Activated CD4-positive, alpha-beta T cell treated with anti-CD3 and anti-CD28 coated beads, Interleukin-2, amount 10 ng/mL, durations not matched to agents 7 days and 5 days (primary cell): ENCODE data around the gene TBC1D3B. TPM values are rescaled to one million over a fixed set of nuclear protein-coding genes. Genes with fewer than 3 reads are reported as not detected.
"Not testable (repeated sequence)": the region's sequence is repeated elsewhere in the genome, so short reads cannot be mapped to it uniquely, and the experiment has no call there.

Source experiments
- CTCF ChIA-PET: fragments of 350-600 bp; sonication (Branson Sonifier 250); formaldehyde crosslinking; loops from one replicate; lab custom pipeline; 2021; ENCODE audit warnings: antibody characterized with exemption; lab: Charles Lee
- POLR2A ChIA-PET: fragments of 350-600 bp; sonication (Branson Sonifier 250); formaldehyde crosslinking; loops from one replicate; lab custom pipeline; 2021; ENCODE audit warnings: antibody characterized with exemption; lab: Charles Lee
- DNase-seq: peaks from one replicate; pipeline ENCODE4 v3.0.0-alpha.2; 2020
- H3K27ac Mint-ChIP-seq: one replicate; pipeline ENCODE4 v1.8.0; 2021; ENCODE audit warnings: mild to moderate bottlenecking, moderate library complexity, mixed read lengths
- H3K27me3 Mint-ChIP-seq: one replicate; pipeline ENCODE4 v1.8.0; 2021; ENCODE audit warnings: mixed read lengths
- H3K36me3 Mint-ChIP-seq: one replicate; pipeline ENCODE4 v1.8.0; 2021; ENCODE audit warnings: low read depth, mixed read lengths
- H3K4me1 Mint-ChIP-seq: one replicate; pipeline ENCODE4 v1.8.0; 2021; ENCODE audit warnings: mixed read lengths
- H3K4me3 Mint-ChIP-seq: one replicate; pipeline ENCODE4 v1.8.0; 2021; ENCODE audit warnings: mild to moderate bottlenecking, moderate library complexity, mixed read lengths
- H3K9me3 Mint-ChIP-seq: one replicate; pipeline ENCODE4 v1.8.0; 2021; ENCODE audit warnings: mixed read lengths
- total RNA-seq, 2 experiments: library from RNA; stranded (reverse); gene quantifications; one replicate each; pipeline ENCODE4 v1.2.3, GENCODE V29; 2021

TBC1D3B gene
- total RNA-seq, result 1 to 10 TPM; 2.4 to 3.3 TPM

DNA sequence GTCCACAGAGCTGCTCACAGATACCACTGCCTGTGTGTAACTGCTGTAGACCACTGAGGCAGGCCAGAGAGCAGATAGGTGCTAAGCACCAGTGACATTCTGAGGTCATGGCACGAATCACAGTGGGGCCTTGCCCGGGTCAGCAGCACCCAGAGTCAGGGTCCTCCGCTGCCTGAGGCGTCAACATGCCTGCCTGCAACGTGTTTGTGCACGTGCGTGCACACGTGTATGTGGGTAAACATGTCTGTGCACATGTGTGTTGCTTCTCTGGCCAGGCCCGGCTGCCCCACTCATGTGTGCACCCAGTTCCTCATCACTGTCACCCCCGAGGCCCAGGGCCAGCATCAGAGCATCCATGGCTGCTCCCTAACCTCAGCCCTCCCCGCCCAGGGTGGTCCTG lies at the start of gene TBC1D3B:
TBC1D3B (minus strand) TSS at position 101 of the 400 bp plus-strand sequence. CDS start 1,586 bp downstream, outside the sequence.
- H3K4me3 Mint-ChIP-seq, CTCF ChIA-PET, DNase-seq, H3K36me3 Mint-ChIP-seq, POLR2A ChIA-PET, H3K4me1 Mint-ChIP-seq, H3K27ac Mint-ChIP-seq, H3K27me3 Mint-ChIP-seq, H3K9me3 Mint-ChIP-seq: not testable (repeated sequence)

GRCh38 chr17:36222967-36223366 lies 46.5 kb upstream of the TBC1D3B start:
- POLR2A ChIA-PET, H3K36me3 Mint-ChIP-seq, DNase-seq, H3K27me3 Mint-ChIP-seq, H3K27ac Mint-ChIP-seq, CTCF ChIA-PET, H3K9me3 Mint-ChIP-seq, H3K4me1 Mint-ChIP-seq, H3K4me3 Mint-ChIP-seq: not testable (repeated sequence)

DNA sequence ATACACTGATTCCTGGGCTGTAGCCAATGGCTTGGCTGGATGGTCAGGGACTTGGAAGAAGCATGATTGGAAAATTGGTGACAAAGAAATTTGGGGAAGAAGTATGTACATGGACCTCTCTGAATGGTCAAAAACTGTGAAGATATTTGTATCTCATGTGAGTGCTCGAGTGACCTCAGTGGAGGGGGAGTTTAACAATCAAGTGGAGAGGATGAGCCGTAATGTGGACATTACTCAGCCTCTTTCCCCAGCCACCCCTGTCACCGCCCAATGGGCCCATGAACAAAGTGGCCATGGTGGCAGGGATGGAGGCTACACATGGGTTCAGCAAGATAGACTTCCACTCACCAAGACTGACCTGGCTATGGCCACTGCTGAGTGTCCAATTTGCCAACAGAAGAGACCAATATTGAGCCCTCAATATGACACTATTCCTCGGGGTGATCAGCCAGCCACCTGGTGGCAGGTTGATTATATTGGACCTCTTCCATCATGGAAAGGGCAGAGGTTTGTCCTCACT lies 45.2 kb upstream of the TBC1D3B start:
- H3K9me3 Mint-ChIP-seq, H3K4me1 Mint-ChIP-seq, H3K36me3 Mint-ChIP-seq, H3K4me3 Mint-ChIP-seq, CTCF ChIA-PET, POLR2A ChIA-PET, DNase-seq, H3K27me3 Mint-ChIP-seq, H3K27ac Mint-ChIP-seq: not testable (repeated sequence)

- DNase-seq, H3K27ac Mint-ChIP-seq, H3K27me3 Mint-ChIP-seq, CTCF ChIA-PET, H3K4me3 Mint-ChIP-seq, H3K9me3 Mint-ChIP-seq, H3K4me1 Mint-ChIP-seq, H3K36me3 Mint-ChIP-seq, POLR2A ChIA-PET: not testable (repeated sequence)
These were observed 44.5 kb upstream of the TBC1D3B start for GRCh38 chr17:36220737-36221580.

GRCh38 chr17:36219556-36219955 lies 43.1 kb upstream of the TBC1D3B start:
- H3K9me3 Mint-ChIP-seq, DNase-seq, H3K4me1 Mint-ChIP-seq, H3K36me3 Mint-ChIP-seq, H3K27ac Mint-ChIP-seq, H3K4me3 Mint-ChIP-seq, POLR2A ChIA-PET, CTCF ChIA-PET, H3K27me3 Mint-ChIP-seq: not testable (repeated sequence)

- H3K4me1 Mint-ChIP-seq, POLR2A ChIA-PET, H3K4me3 Mint-ChIP-seq, CTCF ChIA-PET, H3K27me3 Mint-ChIP-seq, H3K9me3 Mint-ChIP-seq, DNase-seq, H3K27ac Mint-ChIP-seq, H3K36me3 Mint-ChIP-seq: not testable (repeated sequence)
These were observed 39.2 kb upstream of the TBC1D3B start for GRCh38 chr17:36215406-36216308.

GRCh38 chr17:36214918-36215317 lies 38.5 kb upstream of the TBC1D3B start:
- no peak overlapping the region for H3K4me3 Mint-ChIP-seq
- ChIA-PET POLR2A (no interaction called here), CTCF (no interaction called here)
- no peaks in the 10 kb centered on the region for H3K36me3 Mint-ChIP-seq
- H3K27me3 Mint-ChIP-seq, result peaks cover 3% of the 10 kb centered on the region
- H3K27ac Mint-ChIP-seq, result no peak overlapping the region
- no peak for DNase-seq
- no peaks in the 10 kb centered on the region for H3K9me3 Mint-ChIP-seq
- H3K4me1 Mint-ChIP-seq, result no peaks in the 10 kb centered on the region

DNA sequence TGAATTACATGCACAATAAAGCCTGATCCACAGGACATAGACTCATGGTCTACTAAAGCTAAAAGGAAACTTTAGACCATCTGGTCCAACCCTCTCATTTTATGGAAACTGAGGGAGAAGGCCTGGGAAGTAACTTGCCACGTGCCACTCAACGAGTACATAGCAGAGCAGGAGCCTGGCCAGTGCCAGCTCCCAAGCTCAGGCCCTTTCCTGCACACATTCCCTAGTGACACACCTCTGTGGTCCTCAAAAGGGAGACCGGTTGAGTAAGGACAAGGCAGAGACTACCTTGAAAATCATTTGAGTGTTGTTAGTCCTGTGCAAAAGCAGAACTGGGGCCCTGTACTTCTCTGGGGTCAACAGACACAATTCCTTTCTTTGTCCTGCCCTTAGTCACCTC lies 37.3 kb upstream of the TBC1D3B start:
- DNase-seq, result no peak
- H3K9me3 Mint-ChIP-seq, result no peaks in the 10 kb centered on the region
- POLR2A ChIA-PET, result no interaction called here
- no peaks in the 10 kb centered on the region for H3K36me3 Mint-ChIP-seq
- H3K4me3 Mint-ChIP-seq, result no peak overlapping the region
- H3K4me1 Mint-ChIP-seq, result no peaks in the 10 kb centered on the region
- CTCF ChIA-PET, result no interaction called here
- no peak overlapping the region for H3K27ac Mint-ChIP-seq
- peaks cover 3% of the 10 kb centered on the region for H3K27me3 Mint-ChIP-seq

DNA sequence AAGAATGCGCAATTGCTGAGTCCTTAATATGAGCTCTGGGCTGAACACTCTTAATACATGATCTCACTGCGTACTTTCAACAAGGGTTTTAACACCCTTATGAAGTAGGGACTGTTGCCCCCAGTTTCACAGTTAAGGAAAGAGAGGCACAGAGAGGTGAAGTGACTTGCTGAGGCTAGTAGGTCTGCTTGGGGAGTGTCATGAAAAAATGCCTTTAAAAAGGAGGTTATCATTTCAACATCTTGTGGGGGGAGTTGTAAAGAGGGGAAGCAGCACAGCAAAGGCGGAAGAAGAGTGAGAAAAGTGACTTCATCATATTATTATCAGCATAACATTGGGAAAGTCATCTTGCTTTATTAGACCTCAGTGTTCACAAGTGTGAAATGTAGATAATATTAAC lies 36.5 kb upstream of the TBC1D3B start:
- peaks cover 3% of the 10 kb centered on the region for H3K27me3 Mint-ChIP-seq
- no peak overlapping the region for H3K4me3 Mint-ChIP-seq
- no peaks in the 10 kb centered on the region for H3K36me3 Mint-ChIP-seq
- DNase-seq, result no peak
- CTCF ChIA-PET, result interaction anchor here (0.6 kb wide), 1 partner anchor 699 kb away, joined by 4 read pairs; no protein-coding TSS in a partner anchor
- POLR2A ChIA-PET, result no interaction called here
- no peak overlapping the region for H3K27ac Mint-ChIP-seq
- H3K4me1 Mint-ChIP-seq, result no peaks in the 10 kb centered on the region
- no peaks in the 10 kb centered on the region for H3K9me3 Mint-ChIP-seq

DNA sequence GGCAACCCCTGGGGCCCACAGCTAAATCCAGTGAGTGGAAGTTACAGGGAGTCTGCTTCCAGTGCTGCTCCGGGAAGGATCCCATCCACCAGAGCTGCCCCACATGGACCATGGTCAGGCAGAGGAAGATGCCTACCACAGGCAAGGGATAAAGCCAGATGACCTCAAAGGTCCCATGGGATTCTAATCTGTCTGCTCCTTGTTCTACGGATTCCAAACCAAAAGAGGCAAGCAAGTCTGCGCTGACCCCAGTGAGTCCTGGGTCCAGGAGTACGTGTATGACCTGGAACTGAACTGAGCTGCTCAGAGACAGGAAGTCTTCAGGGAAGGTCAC lies 35.8 kb upstream of the TBC1D3B start:
- CTCF ChIA-PET, result interaction anchor here (0.6 kb wide), 1 partner anchor 699 kb away, joined by 4 read pairs; no protein-coding TSS in a partner anchor

DNA sequence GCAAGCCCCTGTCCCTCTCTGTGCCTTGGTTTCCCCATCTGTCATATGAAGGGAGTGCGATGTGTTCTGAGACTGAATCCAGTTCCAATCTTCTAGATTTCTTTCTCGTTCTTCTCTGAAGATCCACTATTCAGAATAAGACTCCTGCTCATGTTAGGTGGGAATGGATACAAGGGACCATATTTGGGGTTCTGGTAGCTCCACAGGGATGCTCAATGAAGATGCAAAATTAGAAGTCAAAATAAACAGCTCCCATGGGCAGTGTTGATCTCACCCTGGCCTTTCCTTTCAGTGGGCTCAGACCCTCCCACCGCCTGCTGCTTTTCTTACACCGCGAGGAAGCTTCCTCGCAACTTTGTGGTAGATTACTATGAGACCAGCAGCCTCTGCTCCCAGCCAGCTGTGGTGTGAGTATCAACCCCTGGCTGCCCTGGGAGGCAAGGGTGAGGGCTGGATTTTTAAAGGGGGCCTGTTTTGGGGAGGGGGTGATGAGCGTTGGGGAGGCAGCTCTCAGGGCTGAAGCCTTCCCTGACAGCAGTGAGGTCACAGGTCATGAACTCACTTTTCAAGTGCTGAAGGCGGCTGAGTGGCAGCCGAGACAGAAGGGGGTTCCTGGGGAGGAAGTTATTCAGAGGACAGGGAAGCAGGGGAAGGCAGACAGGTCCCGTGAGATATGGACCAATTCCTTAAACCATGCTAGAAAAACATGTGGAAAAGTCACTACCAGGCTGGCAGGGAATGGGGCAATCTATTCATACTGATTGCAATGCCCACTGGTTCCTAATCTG lies 35.2 kb upstream of the TBC1D3B start:
- H3K4me1 Mint-ChIP-seq, H3K36me3 Mint-ChIP-seq, H3K9me3 Mint-ChIP-seq, POLR2A ChIA-PET, DNase-seq, H3K27ac Mint-ChIP-seq, H3K4me3 Mint-ChIP-seq, CTCF ChIA-PET: not testable (repeated sequence)
- peaks cover 11% of the 10 kb centered on the region for H3K27me3 Mint-ChIP-seq

More for the DNA sequence above, 35.8 kb upstream of the TBC1D3B start:
- H3K4me3 Mint-ChIP-seq, result no peak overlapping the region
- peaks cover 7% of the 10 kb centered on the region for H3K27me3 Mint-ChIP-seq
- no peaks in the 10 kb centered on the region for H3K9me3 Mint-ChIP-seq
- H3K27ac Mint-ChIP-seq, result no peak overlapping the region
- no peaks in the 10 kb centered on the region for H3K36me3 Mint-ChIP-seq
- H3K4me1 Mint-ChIP-seq, result no peaks in the 10 kb centered on the region
- DNase-seq, result no peak
- POLR2A ChIA-PET, result no interaction called here

- POLR2A ChIA-PET, H3K4me3 Mint-ChIP-seq, H3K9me3 Mint-ChIP-seq, H3K36me3 Mint-ChIP-seq, CTCF ChIA-PET, H3K27ac Mint-ChIP-seq, H3K4me1 Mint-ChIP-seq, DNase-seq: not testable (repeated sequence)
- peaks cover 14% of the 10 kb centered on the region for H3K27me3 Mint-ChIP-seq
These were observed 34.2 kb upstream of the TBC1D3B start, which contains the start of gene CCL4L2 for GRCh38 chr17:36210439-36211211. CCL4L2 (plus strand) TSS chr17:36211063.
